Mesodermal cell (in vitro differentiated cells): ENCODE results near the gene AKAP10. TPM values are rescaled to one million over a fixed set of nuclear protein-coding genes. Genes with fewer than 3 reads are reported as not detected.
A peak's percentile ranks its signal among the peaks of the same experiment; 100 is the strongest.
"Not testable (repeated sequence)": the region's sequence is repeated elsewhere in the genome, so short reads cannot be mapped to it uniquely, and the experiment has no call there.

Experiments
- H3K27ac ChIP-seq: 2 replicates; pipeline ENCODE4 v1.7.0; 2013; ENCODE audit warnings: mild to moderate bottlenecking, low read depth, low read length, moderate library complexity; ENCODE audit not compliant: severe bottlenecking
- H3K36me3 ChIP-seq: 2 replicates; pipeline ENCODE4 v1.7.1; 2013; ENCODE audit warnings: mild to moderate bottlenecking, low read length, moderate library complexity; ENCODE audit not compliant: control insufficient read depth, insufficient read depth
- H3K4me1 ChIP-seq: one replicate; pipeline ENCODE4 v1.7.1; 2013; ENCODE audit warnings: mild to moderate bottlenecking, low read length; ENCODE audit not compliant: insufficient read depth, control insufficient read depth, poor library complexity, severe bottlenecking
- H3K4me3 ChIP-seq: 2 replicates; pipeline ENCODE4 v1.7.0; 2013; ENCODE audit warnings: low read length, control low read depth, mild to moderate bottlenecking; ENCODE audit not compliant: insufficient read depth, poor library complexity, severe bottlenecking; ENCODE audit errors: extremely low read depth
- H3K9me3 ChIP-seq: 2 replicates; pipeline ENCODE4 v1.7.1; 2013; ENCODE audit warnings: mild to moderate bottlenecking, low read length, moderate library complexity; ENCODE audit not compliant: control insufficient read depth
- WGBS, 2 experiments: methylation state at CpG; one replicate each; pipeline ENCODE4 v1.1.5; 2013; ENCODE audit warnings: missing lambda C conversion rate in 2 of 2; ENCODE audit not compliant: insufficient coverage in 2 of 2; 5-methylcytosine and 5-hydroxymethylcytosine counted together
- polyA plus RNA-seq, 2 experiments: library from polyadenylated mRNA; stranded (reverse); fragments of 50-300 nt; gene quantifications; one replicate each; pipeline ENCODE4 v1.2.3, GENCODE V29; 2013

The AKAP10 gene
- polyA plus RNA-seq (2013, experiment 1 of 2): 23.9 TPM
- polyA plus RNA-seq (2013, experiment 2 of 2): 22.2 TPM

DNA sequence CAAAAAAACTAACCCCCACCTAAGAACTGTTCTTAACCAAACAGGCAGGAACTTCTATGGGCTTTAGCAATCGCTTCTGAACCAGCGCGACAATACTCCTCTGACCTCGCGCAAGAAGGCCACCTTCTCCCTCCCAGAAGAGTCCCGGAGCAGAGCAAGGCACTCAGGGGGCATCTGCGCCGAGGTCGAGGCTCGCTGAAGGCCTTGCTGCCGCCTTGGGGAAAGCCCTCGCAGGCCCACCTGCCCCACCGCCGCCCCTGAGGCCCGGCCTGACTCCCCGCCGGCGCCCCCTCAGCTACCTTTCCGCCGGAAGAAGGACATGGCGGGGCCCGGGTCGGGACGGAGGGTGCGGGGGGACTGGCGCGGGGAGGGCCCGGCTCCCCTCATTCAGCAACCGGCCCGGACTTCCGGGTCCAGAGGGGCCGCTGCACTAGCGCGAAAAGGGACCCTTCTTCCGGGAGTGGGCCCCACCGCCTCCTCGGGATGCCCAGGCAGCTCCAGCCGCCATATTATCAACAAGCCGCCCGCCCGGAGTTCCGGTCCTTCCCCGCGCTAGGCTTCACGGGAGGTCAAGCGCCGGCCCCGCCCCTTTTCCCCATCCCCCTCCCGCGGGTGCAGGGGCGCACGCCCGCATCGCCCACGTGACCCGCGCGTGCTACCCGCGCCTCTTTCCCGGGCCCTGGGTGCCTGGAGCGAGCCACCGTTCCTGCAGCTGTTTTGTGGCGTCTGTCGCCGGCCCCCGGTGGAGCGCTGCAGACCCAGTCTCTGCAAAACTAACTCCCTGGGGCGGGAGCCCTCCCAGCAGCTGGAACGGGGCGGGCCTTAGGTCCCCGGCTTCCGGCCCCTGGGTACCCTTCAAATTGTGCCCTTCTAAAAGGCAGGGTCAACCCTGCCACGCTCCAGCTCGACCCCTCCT is at the start of gene AKAP10:
Gene AKAP10 (minus strand): TSS at position 536 of the 916 bp plus-strand sequence. CDS start 149 bp downstream, at position 387.
- 1% methylated on average over 67 to 68 of the region's 75 CpGs for WGBS, 2 experiments
- Histone ChIP-seq H3K36me3 (peaks cover 39% of the 10 kb centered on the region), H3K27ac (peak within 1 kb of the TSS; percentile 75), H3K4me3 (peak within 1 kb of the TSS; percentile 73), H3K9me3 (peaks cover 9% of the 10 kb centered on the region), H3K4me1 (no peaks in the 10 kb centered on the region)

GRCh38 chr17:20026960-20027359 is 49.3 kb upstream of the AKAP10 start:
- Histone ChIP-seq H3K4me3 (no peak overlapping the region), H3K27ac (no peak overlapping the region), H3K4me1 (no peaks in the 10 kb centered on the region), H3K36me3 (no peaks in the 10 kb centered on the region), H3K9me3 (no peaks in the 10 kb centered on the region)

DNA sequence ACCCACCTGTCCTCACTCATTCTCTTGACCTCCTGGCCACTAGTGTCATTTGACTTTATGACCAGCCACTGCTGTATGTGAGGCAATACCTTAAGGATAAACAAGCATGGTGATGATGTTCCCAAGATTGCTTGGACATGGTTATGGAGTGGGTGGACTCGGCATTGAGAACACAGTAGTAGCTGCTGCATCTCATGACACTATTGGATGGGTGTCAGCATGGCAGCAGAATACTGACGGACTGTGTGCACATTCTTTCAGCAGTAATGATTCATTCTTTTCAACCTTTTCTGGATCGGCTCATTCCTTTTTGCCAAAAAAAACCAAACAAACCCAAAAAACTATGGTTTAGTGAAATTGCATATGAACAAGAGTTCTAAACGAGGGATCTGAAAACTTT is 45.1 kb upstream of the AKAP10 start:
- H3K9me3 ChIP-seq: no peaks in the 10 kb centered on the region
- WGBS, 2 experiments: 67 to 92% methylated on average over 1 to 2 of the region's 4 CpGs
- no peaks in the 10 kb centered on the region for H3K36me3 ChIP-seq
- H3K4me3 ChIP-seq: no peak overlapping the region
- no peak overlapping the region for H3K27ac ChIP-seq
- no peaks in the 10 kb centered on the region for H3K4me1 ChIP-seq

DNA sequence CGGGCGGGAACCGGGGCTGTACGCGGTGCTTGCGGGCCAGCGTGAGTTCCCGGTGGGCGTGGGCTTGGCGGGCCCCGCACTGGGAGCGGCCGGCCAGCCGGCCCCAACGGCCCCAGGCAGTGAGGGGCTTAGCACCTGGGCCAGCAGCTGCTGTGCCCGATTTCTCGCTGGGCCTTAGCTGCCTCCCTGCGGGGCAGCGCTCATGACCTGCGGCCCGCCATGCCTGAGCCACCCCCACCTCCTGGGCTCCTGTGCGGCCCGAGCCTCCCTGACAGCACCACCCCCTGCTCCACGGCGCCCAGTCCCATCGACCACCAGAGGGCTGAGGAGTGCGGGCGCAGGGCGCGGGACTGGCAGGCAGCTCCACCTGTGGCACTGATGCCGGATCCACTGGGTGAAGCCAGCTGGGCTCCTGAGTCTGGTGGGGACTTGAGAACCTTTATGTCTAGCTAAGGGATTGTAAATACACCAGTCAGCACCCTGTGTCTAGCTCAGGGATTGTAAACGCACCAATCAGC is 38.9 kb upstream of the AKAP10 start:
- 97 to 98% methylated on average over 26 of the region's 32 CpGs for WGBS, 2 experiments

DNA sequence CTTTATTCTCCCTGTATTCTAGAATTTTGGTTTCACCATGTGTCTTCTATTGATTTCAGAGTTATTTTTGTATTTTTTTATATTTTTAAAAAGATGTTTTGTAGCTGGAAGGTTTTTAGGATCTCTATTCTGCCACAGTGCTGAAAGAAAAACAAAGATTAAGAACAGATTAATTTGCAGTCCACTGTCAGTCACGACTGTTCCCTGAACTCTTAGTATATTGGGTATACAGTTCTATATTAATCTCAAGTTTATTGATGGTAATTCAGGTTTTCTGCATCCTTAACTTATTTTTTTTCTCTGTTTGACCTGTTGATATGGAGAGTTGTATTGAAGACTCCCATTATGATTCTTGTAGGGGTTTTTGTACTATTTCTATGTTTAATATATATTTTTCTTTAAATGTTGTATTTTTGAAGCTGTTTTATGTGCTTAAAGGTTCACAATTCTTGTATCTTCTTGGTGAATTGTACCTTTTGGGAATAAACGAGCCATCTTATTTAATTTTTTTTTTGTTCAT is 34.4 kb upstream of the AKAP10 start:
- Histone ChIP-seq H3K4me3 (no peak overlapping the region), H3K9me3 (no peaks in the 10 kb centered on the region), H3K27ac (no peak overlapping the region), H3K4me1 (peaks cover 7% of the 10 kb centered on the region), H3K36me3 (no peaks in the 10 kb centered on the region)
- WGBS, 2 experiments: no CpG with 5 or more reads among the region's 2 CpGs

More for the DNA sequence above, 38.9 kb upstream of the AKAP10 start:
- H3K9me3 ChIP-seq, H3K36me3 ChIP-seq, H3K4me1 ChIP-seq, H3K27ac ChIP-seq, H3K4me3 ChIP-seq: not testable (repeated sequence)

- Histone ChIP-seq H3K36me3 (no peaks in the 10 kb centered on the region), H3K4me1 (peaks cover 7% of the 10 kb centered on the region), H3K9me3 (no peaks in the 10 kb centered on the region), H3K4me3 (no peak overlapping the region), H3K27ac (no peak overlapping the region)
- whole genome bisulfite sequencing, 2 experiments: 100% methylated on average over 1 of the region's 1 CpG; no CpG with 5 or more reads in 1 of the 2 experiments
Observed at GRCh38 chr17:20010936-20011335, 33.3 kb upstream of the AKAP10 start.

- 3 to 30% methylated on average over 5 to 8 of the region's 11 CpGs for whole genome bisulfite sequencing, 2 experiments
- no peaks in the 10 kb centered on the region for H3K36me3 ChIP-seq
- H3K4me3 ChIP-seq: peak overlapping the region; percentile 56
- peaks cover 7% of the 10 kb centered on the region for H3K4me1 ChIP-seq
- H3K27ac ChIP-seq: no peak overlapping the region
- H3K9me3 ChIP-seq: no peaks in the 10 kb centered on the region
Observed at GRCh38 chr17:20010099-20010863, 32.7 kb upstream of the AKAP10 start.

DNA sequence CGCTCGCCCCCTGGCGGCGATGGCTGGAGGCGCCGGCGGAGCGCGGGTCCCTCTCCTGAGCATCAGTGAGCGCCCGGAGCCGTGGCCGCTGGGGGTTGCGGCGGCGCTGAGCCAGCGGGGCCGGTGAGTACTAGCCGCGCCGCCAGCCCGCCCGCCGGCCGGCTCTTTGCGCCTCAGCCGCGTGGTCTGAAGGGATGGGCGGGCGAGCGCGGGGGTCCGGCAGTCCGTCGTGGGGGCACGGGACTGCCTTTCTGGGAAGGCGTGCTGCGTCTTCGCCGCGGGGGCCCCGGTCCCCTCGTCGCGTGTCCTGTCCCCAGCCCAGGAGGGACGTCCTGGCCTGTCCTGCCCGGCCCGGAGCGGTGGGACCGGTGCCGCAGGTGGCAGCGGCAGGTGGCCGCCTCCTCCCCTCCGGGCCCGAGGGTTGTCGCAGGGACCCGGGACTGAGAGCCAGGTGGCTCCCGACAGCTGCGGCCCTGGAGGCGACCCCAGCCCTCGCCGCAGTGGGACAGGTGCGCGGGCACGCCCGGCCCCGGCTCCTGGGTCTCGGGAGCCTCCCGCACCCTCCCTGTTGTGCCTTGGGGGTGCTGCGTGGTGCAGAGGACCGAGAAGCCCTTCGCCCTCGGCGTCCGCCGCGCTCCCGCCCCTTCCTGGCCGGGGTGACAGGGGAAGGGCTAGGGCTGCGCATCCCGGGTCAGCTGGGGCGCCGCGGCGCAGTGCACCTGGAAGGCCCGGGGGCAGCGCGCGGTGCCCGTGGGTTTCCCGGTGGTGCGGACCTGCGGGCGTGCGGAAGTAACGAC is 31.9 kb upstream of the AKAP10 start, which contains the start of gene SPECC1:
Gene SPECC1 (plus strand): TSS at position 58 of the 797 bp plus-strand sequence. CDS start 87,293 bp downstream, outside the sequence.
- WGBS, 2 experiments: 0 to 1% methylated on average over 56 to 71 of the region's 96 CpGs
- peaks cover 7% of the 10 kb centered on the region for H3K4me1 ChIP-seq
- H3K9me3 ChIP-seq: no peaks in the 10 kb centered on the region
- no peaks in the 10 kb centered on the region for H3K36me3 ChIP-seq
- H3K4me3 ChIP-seq: peak within 1 kb of the TSS; percentile 56
- H3K27ac ChIP-seq: no peak within 1 kb of the TSS

DNA sequence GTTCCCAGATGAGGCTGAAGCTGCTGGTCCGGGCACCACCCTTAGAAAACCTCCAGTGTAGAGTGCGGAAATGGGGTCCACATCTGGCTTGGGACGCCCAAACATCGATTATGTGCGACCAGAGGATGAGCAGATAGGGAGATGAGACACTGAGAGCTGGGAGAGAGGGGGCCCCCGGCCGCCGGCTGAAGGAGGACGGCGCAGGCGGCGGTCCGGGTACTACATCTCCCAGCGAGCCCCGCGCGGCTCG is 31.3 kb upstream of the AKAP10 start:
- WGBS, 2 experiments: 0 to 2% methylated on average over 16 to 18 of the region's 18 CpGs
- no peaks in the 10 kb centered on the region for H3K9me3 ChIP-seq

More for the DNA sequence above, 31.3 kb upstream of the AKAP10 start:
- Histone ChIP-seq H3K4me1 (peaks cover 7% of the 10 kb centered on the region), H3K4me3 (peak overlapping the region; percentile 56), H3K36me3 (no peaks in the 10 kb centered on the region), H3K27ac (no peak overlapping the region)
